Chondrocyte (in vitro differentiated cells): ENCODE data around the gene ACE. TPM values are rescaled to one million over a fixed set of nuclear protein-coding genes. Genes with fewer than 3 reads are reported as not detected.

ENCODE experiments used
- DNase-seq: peaks from one replicate; pipeline ENCODE4 v3.0.0; 2021; ENCODE audit warnings: mixed read lengths, low spot score
- H3K27ac Mint-ChIP-seq: one replicate; pipeline ENCODE4 v1.8.0; 2021; ENCODE audit warnings: mild to moderate bottlenecking, moderate library complexity, mixed read lengths; ENCODE audit not compliant: unreplicated experiment
- H3K27me3 Mint-ChIP-seq: 2 replicates; pipeline ENCODE4 v1.8.0; 2021; ENCODE audit warnings: low read depth, mixed read lengths
- H3K36me3 Mint-ChIP-seq: 2 replicates; pipeline ENCODE4 v1.8.0; 2021; ENCODE audit warnings: low read depth, mixed read lengths
- H3K4me1 Mint-ChIP-seq: 2 replicates; pipeline ENCODE4 v1.8.0; 2021; ENCODE audit warnings: low read depth, mild to moderate bottlenecking, mixed read lengths
- H3K4me3 Mint-ChIP-seq: one replicate; pipeline ENCODE4 v1.8.0; 2021; ENCODE audit warnings: mild to moderate bottlenecking, moderate library complexity, mixed read lengths; ENCODE audit not compliant: unreplicated experiment
- H3K9me3 Mint-ChIP-seq: 2 replicates; pipeline ENCODE4 v1.8.0; 2021; ENCODE audit warnings: low read depth, mixed read lengths
- total RNA-seq: library from RNA; stranded (reverse); gene quantifications from 3 replicates; pipeline ENCODE4 v1.2.1, GENCODE V29; 2021
- TF ChIP-seq, protein P1 (sequence below): fragments of 200-600 bp; sonication (generic); IDR thresholded peaks from 2 replicates; pipeline ENCODE4 v1.5.0; 2021; ENCODE audit warnings: antibody characterized with exemption, mild to moderate bottlenecking, moderate library complexity

ACE gene
- total RNA-seq, 1 donor from 2014 or later = 0.52 TPM

DNA sequence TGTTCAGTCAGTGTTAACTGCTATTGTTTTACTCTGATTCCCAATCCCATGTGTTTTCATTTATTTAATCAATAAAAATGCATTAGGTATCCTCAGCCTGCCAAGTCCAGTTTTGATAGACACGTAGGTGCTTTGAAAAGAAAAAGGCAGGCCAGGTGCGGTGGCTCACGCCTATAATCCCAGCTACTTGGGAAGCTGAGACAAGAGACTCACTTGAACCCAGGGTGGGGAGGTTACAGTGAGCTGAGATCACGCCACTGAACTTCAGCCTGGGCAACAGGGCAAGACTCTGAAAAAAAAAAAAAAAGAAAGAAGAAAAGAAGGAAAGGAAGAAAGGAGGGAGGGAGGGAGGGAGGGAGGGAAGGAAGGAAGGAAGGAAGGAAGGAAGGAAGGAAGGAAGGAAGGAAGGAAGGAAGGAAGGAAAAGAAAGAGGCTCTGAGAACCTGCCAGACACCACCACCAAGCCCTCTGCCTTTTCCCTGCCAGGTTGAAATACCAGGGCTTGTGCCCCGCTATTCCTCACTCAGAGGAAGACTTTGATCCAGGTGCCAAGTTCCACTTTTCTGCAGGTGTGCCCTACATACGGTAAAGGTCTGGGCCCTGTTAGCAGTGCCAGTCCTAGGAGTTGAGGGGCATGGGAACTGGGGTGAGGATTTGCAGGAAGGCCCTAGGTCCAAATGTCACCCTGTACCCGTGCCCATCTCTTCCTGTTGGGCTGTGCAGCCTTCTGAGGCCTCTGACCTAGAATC, 36.2 kb downstream of the ACE start:
- Mint-ChIP-seq H3K27me3 (peaks cover 38% of the 10 kb centered on the region), H3K9me3 (no peaks in the 10 kb centered on the region), H3K27ac (no peak overlapping the region), H3K36me3 (peaks cover 2% of the 10 kb centered on the region), H3K4me1 (peaks cover 6% of the 10 kb centered on the region), H3K4me3 (no peak overlapping the region)
- DNase-seq = no peak
- TF ChIP-seq, protein P1, sequence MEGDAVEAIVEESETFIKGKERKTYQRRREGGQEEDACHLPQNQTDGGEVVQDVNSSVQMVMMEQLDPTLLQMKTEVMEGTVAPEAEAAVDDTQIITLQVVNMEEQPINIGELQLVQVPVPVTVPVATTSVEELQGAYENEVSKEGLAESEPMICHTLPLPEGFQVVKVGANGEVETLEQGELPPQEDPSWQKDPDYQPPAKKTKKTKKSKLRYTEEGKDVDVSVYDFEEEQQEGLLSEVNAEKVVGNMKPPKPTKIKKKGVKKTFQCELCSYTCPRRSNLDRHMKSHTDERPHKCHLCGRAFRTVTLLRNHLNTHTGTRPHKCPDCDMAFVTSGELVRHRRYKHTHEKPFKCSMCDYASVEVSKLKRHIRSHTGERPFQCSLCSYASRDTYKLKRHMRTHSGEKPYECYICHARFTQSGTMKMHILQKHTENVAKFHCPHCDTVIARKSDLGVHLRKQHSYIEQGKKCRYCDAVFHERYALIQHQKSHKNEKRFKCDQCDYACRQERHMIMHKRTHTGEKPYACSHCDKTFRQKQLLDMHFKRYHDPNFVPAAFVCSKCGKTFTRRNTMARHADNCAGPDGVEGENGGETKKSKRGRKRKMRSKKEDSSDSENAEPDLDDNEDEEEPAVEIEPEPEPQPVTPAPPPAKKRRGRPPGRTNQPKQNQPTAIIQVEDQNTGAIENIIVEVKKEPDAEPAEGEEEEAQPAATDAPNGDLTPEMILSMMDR = no peak

DNA sequence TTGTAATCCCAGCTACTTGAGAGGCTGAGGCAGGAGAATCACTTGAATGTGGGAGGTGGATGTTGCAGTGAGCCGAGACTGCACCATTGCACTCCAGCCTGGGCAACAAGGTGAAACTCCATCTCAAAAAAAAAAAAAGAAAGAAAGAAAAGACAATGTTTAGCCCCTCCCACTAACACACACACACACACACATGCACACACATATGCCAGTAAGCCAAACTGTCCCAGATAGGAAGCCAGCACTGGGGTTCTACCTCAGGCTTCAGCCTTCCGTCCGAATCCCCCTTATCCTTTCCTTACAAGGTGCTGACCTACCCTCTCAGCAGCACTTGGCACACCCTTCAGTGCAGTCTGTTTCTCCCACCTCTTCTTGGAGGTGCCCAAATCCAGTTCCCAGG, 37.6 kb downstream of the ACE start:
- TF ChIP-seq, protein P1 = no peak
- Mint-ChIP-seq H3K27me3 (peaks cover 36% of the 10 kb centered on the region), H3K36me3 (peaks cover 2% of the 10 kb centered on the region), H3K4me3 (no peak overlapping the region), H3K9me3 (no peaks in the 10 kb centered on the region), H3K4me1 (peaks cover 6% of the 10 kb centered on the region), H3K27ac (no peak overlapping the region)
- no peak for DNase-seq

DNA sequence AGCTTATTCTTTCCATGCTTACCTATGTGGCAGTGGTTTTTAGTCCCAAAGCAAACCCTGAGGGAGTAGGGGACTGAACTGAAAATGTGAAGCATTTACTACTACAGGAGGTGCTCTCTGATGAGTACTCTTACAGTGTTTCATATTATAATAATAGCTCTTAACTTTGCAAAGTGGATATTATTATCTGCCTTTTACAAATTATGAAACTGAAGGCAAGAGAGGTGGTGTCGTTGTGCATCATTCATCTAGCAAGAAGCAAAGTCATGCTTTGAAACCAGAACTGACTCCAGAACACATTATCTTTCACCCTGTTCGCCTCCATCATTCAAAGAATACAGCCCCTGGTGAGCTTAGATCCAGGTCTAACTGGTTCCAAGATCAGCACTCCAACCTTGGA, 38.1 kb downstream of the ACE start:
- H3K27ac Mint-ChIP-seq = no peak overlapping the region
- no peaks in the 10 kb centered on the region for H3K9me3 Mint-ChIP-seq
- H3K4me1 Mint-ChIP-seq = peaks cover 6% of the 10 kb centered on the region
- TF ChIP-seq, protein P1 = no peak
- peaks cover 34% of the 10 kb centered on the region for H3K27me3 Mint-ChIP-seq
- DNase-seq = no peak
- peaks cover 2% of the 10 kb centered on the region for H3K36me3 Mint-ChIP-seq
- H3K4me3 Mint-ChIP-seq = no peak overlapping the region

DNA sequence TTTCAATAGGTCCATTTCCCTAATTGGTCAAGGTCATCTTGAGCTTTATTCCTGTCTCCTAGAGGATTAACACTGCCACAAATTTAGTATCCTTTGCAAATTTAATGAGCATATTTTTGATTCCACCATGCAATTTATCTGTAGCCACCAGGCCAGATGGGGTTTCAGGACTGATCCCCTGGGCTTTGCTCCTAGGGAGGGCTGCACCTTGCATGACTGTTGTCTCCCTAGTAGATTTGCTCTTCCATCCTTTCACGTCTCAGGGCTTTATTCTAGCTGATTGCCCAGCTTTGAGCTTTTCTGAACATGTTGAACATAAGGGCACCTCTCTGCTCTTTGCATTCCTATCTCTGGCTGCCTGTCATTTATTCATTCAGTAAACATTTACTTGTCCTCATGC, 38.6 kb downstream of the ACE start:
- H3K9me3 Mint-ChIP-seq = no peaks in the 10 kb centered on the region
- H3K27me3 Mint-ChIP-seq = peaks cover 32% of the 10 kb centered on the region
- H3K27ac Mint-ChIP-seq = no peak overlapping the region
- H3K36me3 Mint-ChIP-seq = peaks cover 2% of the 10 kb centered on the region
- TF ChIP-seq, protein P1 = no peak
- peaks cover 6% of the 10 kb centered on the region for H3K4me1 Mint-ChIP-seq
- no peak overlapping the region for H3K4me3 Mint-ChIP-seq
- DNase-seq = no peak

DNA sequence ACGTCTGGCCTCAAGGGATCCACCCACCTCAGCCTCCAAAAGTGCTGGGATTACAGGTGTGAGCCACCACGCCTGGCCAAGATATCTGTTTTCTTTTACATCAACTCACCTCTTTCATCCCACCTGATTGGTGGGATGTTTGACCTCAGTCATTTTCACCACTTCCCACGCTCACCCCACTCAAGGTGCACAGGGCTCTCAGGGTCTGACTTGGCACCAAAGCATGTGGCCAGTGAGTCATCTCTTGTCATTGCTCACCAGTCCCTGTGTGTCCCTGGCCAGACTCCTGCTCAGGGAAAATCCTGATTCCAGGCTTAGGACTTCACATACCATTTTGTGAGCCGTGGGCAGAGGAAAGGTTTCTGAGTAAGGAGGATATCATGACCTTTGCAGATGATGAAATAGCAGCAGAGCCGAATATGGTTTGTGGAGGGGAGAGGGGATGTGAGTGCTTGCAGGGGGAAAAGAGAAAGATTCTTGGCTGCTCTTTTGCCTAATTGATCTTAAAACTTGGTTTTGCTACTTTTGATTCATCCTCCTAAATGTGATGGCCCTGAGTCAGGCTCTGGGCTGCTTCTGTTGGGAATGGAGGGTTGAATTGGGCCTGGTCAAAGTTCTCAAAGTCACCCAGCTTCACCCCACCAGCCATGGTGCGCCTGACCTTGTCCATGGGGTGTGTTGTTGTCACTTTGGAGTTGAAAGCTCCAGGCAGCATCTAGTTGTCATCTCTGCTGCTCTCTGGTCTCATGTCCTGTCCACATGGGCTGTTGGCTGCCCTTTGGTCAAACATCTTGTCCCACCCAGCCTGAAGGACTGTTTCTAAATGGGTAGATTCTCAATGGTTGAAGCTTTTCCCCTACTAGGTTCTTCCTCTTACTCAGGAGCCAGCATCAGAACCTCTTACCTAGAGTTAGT, 40.3 kb downstream of the ACE start:
- H3K27ac Mint-ChIP-seq = peak overlapping the region; percentile 63
- H3K36me3 Mint-ChIP-seq = peaks cover 2% of the 10 kb centered on the region
- no peaks in the 10 kb centered on the region for H3K9me3 Mint-ChIP-seq
- no peak for DNase-seq
- peaks cover 38% of the 10 kb centered on the region for H3K27me3 Mint-ChIP-seq
- peaks cover 6% of the 10 kb centered on the region for H3K4me1 Mint-ChIP-seq
- H3K4me3 Mint-ChIP-seq = no peak overlapping the region
- TF ChIP-seq, protein P1 = no peak
